CD14-positive monocyte (primary cell): ENCODE measurements around the gene NCF2. TPM values are rescaled to one million over a fixed set of nuclear protein-coding genes. Genes with fewer than 3 reads are reported as not detected.

ENCODE experiments used
- DNase-seq, 3 donors: peaks; one replicate each; pipeline ENCODE4 v3.0.0-alpha.2; 2011 to 2022
- H2AFZ ChIP-seq: 2 replicates; pipeline ENCODE4 v1.6.0; 2012; ENCODE audit warnings: mild to moderate bottlenecking, low read depth, low read length, inconsistent platforms; ENCODE audit not compliant: insufficient read depth, poor library complexity, severe bottlenecking
- H3K27ac ChIP-seq, 2 donors: 1 replicate in 1 of 2; 2 replicates in 1 of 2; pipeline ENCODE4 v1.5.1; 2012 to 2013; ENCODE audit warnings: low read length in 2 of 2, control low read depth in 1 of 2, inconsistent platforms in 1 of 2, low read depth in 1 of 2, mild to moderate bottlenecking in 1 of 2
- H3K27me3 ChIP-seq, 2 donors: one replicate each; pipeline versions ENCODE4 v1.6.0 to v1.6.1; 2011 to 2013; ENCODE audit warnings: low read length in 2 of 2; ENCODE audit not compliant: control insufficient read depth in 2 of 2, insufficient read depth in 2 of 2
- H3K36me3 ChIP-seq, 2 donors: replicated peaks in 1 of 2; 1 replicate in 1 of 2; 2 replicates in 1 of 2; pipeline versions ENCODE4 v1.5.1 to v1.6.1; 2012 to 2013; ENCODE audit warnings: low read length in 2 of 2, control low read depth in 1 of 2, inconsistent platforms in 1 of 2, mild to moderate bottlenecking in 1 of 2; ENCODE audit not compliant: insufficient read depth in 2 of 2, control insufficient read depth in 1 of 2
- H3K4me1 ChIP-seq, 2 donors: 1 replicate in 1 of 2; 2 replicates in 1 of 2; pipeline versions ENCODE4 v1.5.1 to v1.6.1; 2012 to 2013; ENCODE audit warnings: low read length in 2 of 2, control low read depth in 1 of 2, inconsistent platforms in 1 of 2, mild to moderate bottlenecking in 1 of 2, moderate library complexity in 1 of 2; ENCODE audit not compliant: insufficient read depth in 2 of 2, control insufficient read depth in 1 of 2
- H3K4me2 ChIP-seq: replicated peaks from 2 replicates; pipeline ENCODE3; 2012; ENCODE audit warnings: low read length, moderate library complexity, mild to moderate bottlenecking; ENCODE audit not compliant: poor library complexity, severe bottlenecking; ENCODE audit errors: extremely low read depth
- H3K4me3 ChIP-seq, 3 experiments: fragments of 200-600 bp in 1 of 3; sonication (generic) in 1 of 3; replicated peaks in 1 of 3; 1 replicate in 2 of 3; 2 replicates in 1 of 3; pipeline ENCODE4 v1.5.1; 2011 to 2013; ENCODE audit warnings: low read length in 3 of 3, mild to moderate bottlenecking in 3 of 3, control low read depth in 2 of 3, low read depth in 2 of 3, inconsistent platforms in 1 of 3, moderate library complexity in 1 of 3
- H3K79me2 ChIP-seq: 2 replicates; pipeline ENCODE4 v1.6.0; 2012; ENCODE audit warnings: mild to moderate bottlenecking, control low read depth, inconsistent platforms, low read length, moderate library complexity; ENCODE audit not compliant: insufficient read depth
- H3K9ac ChIP-seq: 2 replicates; pipeline ENCODE4 v1.6.0; 2017; ENCODE audit warnings: low read length, mild to moderate bottlenecking; ENCODE audit not compliant: insufficient read depth, poor library complexity, severe bottlenecking
- H3K9me3 ChIP-seq, 2 donors: replicated peaks in 1 of 2; 1 replicate in 1 of 2; 2 replicates in 1 of 2; pipeline versions ENCODE4 v1.5.1 to v1.6.1; 2012 to 2013; ENCODE audit warnings: low read length in 2 of 2, control low read depth in 1 of 2; ENCODE audit not compliant: control insufficient read depth in 1 of 2, insufficient read depth in 1 of 2
- H4K20me1 ChIP-seq: 2 replicates; pipeline ENCODE4 v1.6.0; 2012; ENCODE audit warnings: mild to moderate bottlenecking, low read length, control low read depth, moderate library complexity; ENCODE audit not compliant: insufficient read depth
- H3K27ac Mint-ChIP-seq, 7 donors: one replicate each; pipeline ENCODE4 v1.8.0; 2020; ENCODE audit warnings: mild to moderate bottlenecking in 7 of 7, mixed read lengths in 7 of 7, moderate library complexity in 6 of 7, inconsistent platforms in 2 of 7
- H3K27me3 Mint-ChIP-seq, 3 donors: one replicate each; pipeline ENCODE4 v1.8.0; 2021 to 2022; ENCODE audit warnings: low read depth in 3 of 3, mild to moderate bottlenecking in 3 of 3, mixed read lengths in 3 of 3, moderate library complexity in 3 of 3, inconsistent platforms in 1 of 3
- H3K36me3 Mint-ChIP-seq, 2 donors: one replicate each; pipeline ENCODE4 v1.8.0; 2020; ENCODE audit warnings: mixed read lengths in 2 of 2, inconsistent platforms in 1 of 2, mild to moderate bottlenecking in 1 of 2
- H3K4me1 Mint-ChIP-seq: one replicate; pipeline ENCODE4 v1.8.0; 2020; ENCODE audit warnings: mild to moderate bottlenecking, mixed read lengths
- H3K4me3 Mint-ChIP-seq, 2 donors: one replicate each; pipeline ENCODE4 v1.8.0; 2020; ENCODE audit warnings: mild to moderate bottlenecking in 2 of 2, mixed read lengths in 2 of 2, moderate library complexity in 1 of 2
- H3K9me3 Mint-ChIP-seq, 7 donors: one replicate each; pipeline ENCODE4 v1.8.0; 2020 to 2022; ENCODE audit warnings: mixed read lengths in 7 of 7, mild to moderate bottlenecking in 6 of 7, moderate library complexity in 6 of 7, inconsistent platforms in 2 of 7
- WGBS: methylation state at CpG from one replicate; pipeline ENCODE4 v1.1.5; 2013; ENCODE audit warnings: missing lambda C conversion rate; ENCODE audit not compliant: insufficient coverage; 5-methylcytosine and 5-hydroxymethylcytosine counted together
- intact Hi-C, 2 donors: fragments of 100-400 bp; cut with micrococcal nuclease; formaldehyde crosslinking; loops; one replicate each; pipeline versions ENCODE4 v1.15.0 to v1.15.1; 2023
- polyA plus RNA-seq, 3 donors: library from polyadenylated mRNA; depleted of rRNA in 1 of 3; unstranded in 2 of 3; stranded (reverse) in 1 of 3; fragments of 300-500 nt in 2 of 3; fragments of >200 nt in 1 of 3; fragmentation: Illumina TruSeq in 2 of 3; gene quantifications; 1 replicate in 2 of 3; 2 replicates in 1 of 3; pipeline ENCODE4 v1.2.3, GENCODE V29; 2012 to 2021
- TF ChIP-seq, protein P1 (sequence below): fragments of 200-600 bp; IDR thresholded peaks from one replicate; pipeline ENCODE4 v1.8.0; 2022; ENCODE audit warnings: antibody characterized with exemption, mild to moderate bottlenecking

Gene NCF2
- polyA plus RNA-seq, 3 donors, result 509 to 697 (median 557) TPM

DNA sequence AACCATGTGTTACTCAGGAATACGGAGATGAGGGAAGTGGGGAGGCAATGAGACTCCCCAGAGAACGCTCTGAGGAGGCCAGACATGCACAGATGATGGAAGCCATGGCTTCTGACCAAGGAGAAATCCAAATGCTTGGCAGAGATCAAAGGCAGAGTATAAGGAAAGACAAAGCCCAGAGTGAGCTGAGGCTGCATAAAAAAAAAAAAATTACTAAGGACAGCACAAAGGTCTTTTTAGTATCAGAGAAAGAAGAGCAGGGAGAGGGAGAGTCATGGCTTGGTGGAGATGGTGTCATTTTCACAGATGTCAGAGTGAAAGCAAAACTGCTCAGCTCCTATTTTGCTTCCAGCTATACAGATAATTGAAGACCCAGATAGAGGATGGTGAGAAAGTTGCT, 8.1 kb upstream of the NCF2 start:
- DNase-seq, result peak in 1 of 3 donors; percentile 16
- Mint-ChIP-seq H3K27ac (peak overlapping the region; percentile 13 to 97 (median 58)), H3K4me1 (peaks cover 86% of the 10 kb centered on the region), H3K27me3 (peaks cover 0 to 1% (median 0%) of the 10 kb centered on the region in 3 donors), H3K9me3 (peaks cover 0 to 6% (median 0%) of the 10 kb centered on the region in 7 donors), H3K4me3 (peak overlapping the region; percentile 10 to 17), H3K36me3 (peaks cover 2 to 15% of the 10 kb centered on the region in 2 donors)
- Histone ChIP-seq H3K4me2 (no peak overlapping the region), H3K4me1 (peaks cover 76 to 93% of the 10 kb centered on the region in 2 donors), H3K79me2 (peaks cover 11% of the 10 kb centered on the region), H3K27me3 (no peaks in the 10 kb centered on the region), H2AFZ (no peak overlapping the region), H3K4me3 (no peak overlapping the region), H3K36me3 (no peaks in the 10 kb centered on the region), H3K9ac (no peak overlapping the region), H3K27ac (peak overlapping the region in 1 of 2 donors; percentile 98), H3K9me3 (no peaks in the 10 kb centered on the region), H4K20me1 (no peaks in the 10 kb centered on the region)
- TF ChIP-seq, protein P1, sequence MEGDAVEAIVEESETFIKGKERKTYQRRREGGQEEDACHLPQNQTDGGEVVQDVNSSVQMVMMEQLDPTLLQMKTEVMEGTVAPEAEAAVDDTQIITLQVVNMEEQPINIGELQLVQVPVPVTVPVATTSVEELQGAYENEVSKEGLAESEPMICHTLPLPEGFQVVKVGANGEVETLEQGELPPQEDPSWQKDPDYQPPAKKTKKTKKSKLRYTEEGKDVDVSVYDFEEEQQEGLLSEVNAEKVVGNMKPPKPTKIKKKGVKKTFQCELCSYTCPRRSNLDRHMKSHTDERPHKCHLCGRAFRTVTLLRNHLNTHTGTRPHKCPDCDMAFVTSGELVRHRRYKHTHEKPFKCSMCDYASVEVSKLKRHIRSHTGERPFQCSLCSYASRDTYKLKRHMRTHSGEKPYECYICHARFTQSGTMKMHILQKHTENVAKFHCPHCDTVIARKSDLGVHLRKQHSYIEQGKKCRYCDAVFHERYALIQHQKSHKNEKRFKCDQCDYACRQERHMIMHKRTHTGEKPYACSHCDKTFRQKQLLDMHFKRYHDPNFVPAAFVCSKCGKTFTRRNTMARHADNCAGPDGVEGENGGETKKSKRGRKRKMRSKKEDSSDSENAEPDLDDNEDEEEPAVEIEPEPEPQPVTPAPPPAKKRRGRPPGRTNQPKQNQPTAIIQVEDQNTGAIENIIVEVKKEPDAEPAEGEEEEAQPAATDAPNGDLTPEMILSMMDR, result no peak
- no CpG with 5 or more reads among the region's 2 CpGs for WGBS
- intact Hi-C loops, result no loop called here

DNA sequence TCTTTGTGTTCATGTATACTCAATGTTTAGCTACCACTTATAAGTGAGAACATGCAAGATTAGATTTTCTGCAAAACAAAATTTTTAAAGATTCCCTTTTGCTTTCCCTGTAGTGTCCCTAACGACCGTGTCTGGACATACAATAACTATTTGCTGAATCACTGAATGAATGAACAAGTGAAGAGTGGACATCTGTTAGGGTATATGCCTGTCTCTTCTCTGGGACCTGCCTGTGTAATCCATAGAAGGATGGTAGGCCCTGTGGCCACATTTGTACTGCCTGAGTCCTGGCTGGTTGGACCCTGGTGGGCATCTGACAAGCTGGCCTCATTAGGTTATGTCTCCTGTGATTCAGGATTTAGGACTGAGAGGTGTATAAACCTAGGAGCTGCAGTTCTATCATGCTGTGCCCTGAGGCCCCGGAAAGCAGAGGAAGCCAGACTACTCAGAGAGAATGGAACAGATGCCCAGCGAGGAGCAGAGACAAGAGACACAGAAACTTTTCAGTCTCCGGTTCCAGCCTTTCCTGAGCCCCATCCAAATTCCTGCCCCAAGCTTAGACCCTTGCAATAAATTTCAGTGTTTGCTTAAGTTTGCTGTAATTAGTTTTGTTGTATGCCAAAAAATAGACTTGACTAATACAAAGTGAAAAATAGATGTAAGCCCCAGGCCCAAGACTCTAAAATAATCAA, 7.5 kb upstream of the NCF2 start:
- no peaks in the 10 kb centered on the region for H3K9me3 ChIP-seq
- H3K27ac ChIP-seq, result peak overlapping the region in 1 of 2 donors; percentile 98
- peaks cover 0 to 4% (median 0%) of the 10 kb centered on the region in 3 donors for H3K27me3 Mint-ChIP-seq
- H2AFZ ChIP-seq, result no peak overlapping the region
- intact Hi-C loops, result no loop called here
- H3K9ac ChIP-seq, result no peak overlapping the region
- TF ChIP-seq, protein P1, result no peak
- no peak overlapping the region for H3K4me3 ChIP-seq
- peak overlapping the region in 1 of 2 donors; percentile 10 for H3K4me3 Mint-ChIP-seq
- peak overlapping the region in 6 of 7 donors; percentile 13 to 97 (median 64) for H3K27ac Mint-ChIP-seq
- WGBS, result 96% methylated on average over 4 of the region's 5 CpGs
- no peaks in the 10 kb centered on the region for H3K27me3 ChIP-seq
- no peak overlapping the region for H3K4me2 ChIP-seq
- H3K9me3 Mint-ChIP-seq, result peaks cover 0 to 6% (median 0%) of the 10 kb centered on the region in 7 donors
- H3K36me3 ChIP-seq, result no peaks in the 10 kb centered on the region
- H4K20me1 ChIP-seq, result no peaks in the 10 kb centered on the region
- H3K36me3 Mint-ChIP-seq, result peaks cover 5 to 15% of the 10 kb centered on the region in 2 donors
- H3K79me2 ChIP-seq, result peaks cover 9% of the 10 kb centered on the region
- peaks cover 86% of the 10 kb centered on the region for H3K4me1 Mint-ChIP-seq
- no peak for DNase-seq
- peaks cover 76 to 93% of the 10 kb centered on the region in 2 donors for H3K4me1 ChIP-seq
